Upper lobe of right lung (tissue), 1 donor: ENCODE data around the gene SDK2. TPM values are rescaled to one million over a fixed set of nuclear protein-coding genes. Genes with fewer than 3 reads are reported as not detected.
A peak's percentile ranks its signal among the peaks of the same experiment; 100 is the strongest.

Experiments used
- ATAC-seq: fragments of 200-7000 bp; cut with Tn5 transposase; one replicate; pipeline ENCODE4 v1.9.1; 2020; ENCODE audit warnings: mild to moderate bottlenecking, moderate library complexity
- DNase-seq: peaks from one replicate; pipeline ENCODE4 v3.0.0-alpha.2; 2020
- H3K27ac ChIP-seq: fragments of 200-600 bp; one replicate; pipeline ENCODE4 v1.8.0; 2022
- H3K27me3 ChIP-seq: fragments of 200-600 bp; one replicate; pipeline ENCODE4 v1.8.0; 2022; ENCODE audit warnings: mild to moderate bottlenecking
- H3K36me3 ChIP-seq: fragments of 200-600 bp; one replicate; pipeline ENCODE4 v1.8.0; 2022
- H3K4me1 ChIP-seq: fragments of 200-600 bp; one replicate; pipeline ENCODE4 v1.8.0; 2022
- H3K4me3 ChIP-seq: fragments of 200-600 bp; one replicate; pipeline ENCODE4 v1.8.0; 2022; ENCODE audit warnings: mild to moderate bottlenecking
- H3K9me3 ChIP-seq: fragments of 200-600 bp; one replicate; pipeline ENCODE4 v1.8.0; 2022
- CTCF ChIP-seq: fragments of 200-600 bp; IDR thresholded peaks from one replicate; pipeline ENCODE4 v1.8.0; 2022; ENCODE audit warnings: antibody characterized with exemption
- intact Hi-C: fragments of 100-400 bp; cut with DNase I; formaldehyde crosslinking; loops from one replicate; pipeline ENCODE4 v1.11.0; 2022
- total RNA-seq: library from RNA; stranded (reverse); fragmentation: NEBNext Ultra II Directional; extraction: Animal tissue kit (Norgen Biotek cat#: 25700); gene quantifications from one replicate; pipeline ENCODE4 v1.2.1, GENCODE V29; 2021
- donor health status: DM: no; HTN: yes; CAD: no; lungs with severe emphysema.

SDK2 gene
- total RNA-seq, 1 donor from 2014 or later, result 2.3 TPM

GRCh38 chr17:73647772-73648542 is 3.7 kb upstream of the SDK2 start:
- intact Hi-C loops, result loop anchor here (10.0 kb wide), 1 partner anchor 307 kb away; no protein-coding TSS in a partner anchor
- Histone ChIP-seq H3K27me3 (peaks cover 51% of the 10 kb centered on the region), H3K4me3 (no peak overlapping the region), H3K36me3 (no peaks in the 10 kb centered on the region), H3K9me3 (no peaks in the 10 kb centered on the region), H3K4me1 (peaks cover 15% of the 10 kb centered on the region), H3K27ac (no peak overlapping the region)
- DNase-seq (peak; percentile 38), ATAC-seq (no peak)
- no peak for TF ChIP-seq CTCF

GRCh38 chr17:73647301-73647695 is 3.1 kb upstream of the SDK2 start:
- Histone ChIP-seq H3K27ac (no peak overlapping the region), H3K27me3 (peaks cover 57% of the 10 kb centered on the region), H3K4me3 (no peak overlapping the region), H3K9me3 (no peaks in the 10 kb centered on the region), H3K4me1 (peaks cover 18% of the 10 kb centered on the region), H3K36me3 (no peaks in the 10 kb centered on the region)
- no peak for ATAC-seq
- peak; percentile 34 for DNase-seq
- TF ChIP-seq CTCF, result no peak
- intact Hi-C loops, result loop anchor here (10.0 kb wide), 1 partner anchor 308 kb away; no protein-coding TSS in a partner anchor

- intact Hi-C loops, result loop anchor here (10.0 kb wide), 1 partner anchor 308 kb away; no protein-coding TSS in a partner anchor
- H3K27ac ChIP-seq, result no peak overlapping the region
- DNase-seq, result peak; percentile 29
- peaks cover 64% of the 10 kb centered on the region for H3K27me3 ChIP-seq
- no peaks in the 10 kb centered on the region for H3K9me3 ChIP-seq
- peak; percentile 9 for TF ChIP-seq CTCF
- H3K4me3 ChIP-seq, result no peak overlapping the region
- no peaks in the 10 kb centered on the region for H3K36me3 ChIP-seq
- ATAC-seq, result no peak
- peaks cover 18% of the 10 kb centered on the region for H3K4me1 ChIP-seq
These were observed 2.4 kb upstream of the SDK2 start for GRCh38 chr17:73646409-73647300.

GRCh38 chr17:73645050-73645871 is 1.0 kb upstream of the SDK2 start:
- Histone ChIP-seq H3K9me3 (no peaks in the 10 kb centered on the region), H3K4me1 (peaks cover 18% of the 10 kb centered on the region), H3K27me3 (peaks cover 70% of the 10 kb centered on the region), H3K36me3 (no peaks in the 10 kb centered on the region), H3K27ac (no peak overlapping the region), H3K4me3 (peak overlapping the region; percentile 48)
- DNase-seq (peak; percentile 68), ATAC-seq (peak; percentile 67)
- intact Hi-C loops, result loop anchor here (10.0 kb wide), 1 partner anchor 310 kb away; no protein-coding TSS in a partner anchor
- peak; percentile 8 for TF ChIP-seq CTCF

GRCh38 chr17:73643852-73644144 is 447 bp downstream of the SDK2 start:
- Histone ChIP-seq H3K9me3 (no peaks in the 10 kb centered on the region), H3K27ac (no peak overlapping the region), H3K27me3 (peaks cover 70% of the 10 kb centered on the region), H3K36me3 (no peaks in the 10 kb centered on the region), H3K4me3 (peak overlapping the region; percentile 48), H3K4me1 (peaks cover 18% of the 10 kb centered on the region)
- ATAC-seq (no peak), DNase-seq (no peak)
- TF ChIP-seq CTCF, result no peak
- intact Hi-C loops, result loop anchor here (10.0 kb wide), 1 partner anchor 311 kb away; no protein-coding TSS in a partner anchor
